NOMO-1 treated with dmso at 0.1 percent for 144 hours (cell line): ENCODE measurements around the gene FAF1.
"Not testable (repeated sequence)": the region's sequence is repeated elsewhere in the genome, so short reads cannot be mapped to it uniquely, and the experiment has no call there.

Experiments
- DNase-seq: peaks from one replicate; lab custom pipeline; 2025; ENCODE audit not compliant: unreplicated experiment; lab: John Stamatoyannopoulos, UW

FAF1 gene

DNA sequence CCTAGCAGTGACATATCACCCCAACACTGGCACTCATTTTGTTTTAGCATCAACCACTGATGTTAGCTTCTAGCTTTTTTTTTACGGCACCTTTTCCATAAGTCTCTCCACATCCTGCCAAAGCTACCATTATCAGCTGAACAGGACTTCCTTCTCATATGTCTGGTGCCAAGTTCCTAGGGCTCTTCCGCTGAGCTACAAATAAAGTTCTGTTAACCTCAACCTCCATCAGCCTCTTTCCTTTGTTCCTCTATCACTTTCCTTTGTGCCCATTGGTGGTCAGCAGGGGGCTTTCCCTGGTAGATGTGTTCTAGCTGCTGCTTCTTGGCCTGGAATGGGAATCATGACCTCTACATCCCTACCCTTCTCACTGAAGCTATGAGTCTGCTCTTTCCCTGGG, 163.8 kb downstream of the FAF1 start:
- no peak for DNase-seq

DNA sequence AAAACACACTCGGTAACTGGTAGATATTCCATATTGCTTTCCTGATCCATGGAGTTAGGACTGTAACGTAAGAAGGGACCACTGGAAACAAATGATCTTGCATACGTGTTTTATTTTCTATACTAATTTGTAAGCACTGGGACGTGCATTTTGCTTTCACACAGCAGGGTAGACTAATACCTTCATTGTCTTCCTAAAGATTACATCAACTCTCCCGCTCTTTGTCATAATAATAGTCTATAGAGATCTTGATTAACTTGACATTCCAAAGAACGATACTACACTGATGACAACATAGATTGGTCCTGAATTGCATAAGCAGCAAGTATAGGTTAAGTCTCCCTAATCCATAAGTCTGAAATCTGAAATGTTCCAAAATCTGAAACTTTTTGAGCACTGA, 166.5 kb downstream of the FAF1 start:
- DNase-seq: no peak

DNA sequence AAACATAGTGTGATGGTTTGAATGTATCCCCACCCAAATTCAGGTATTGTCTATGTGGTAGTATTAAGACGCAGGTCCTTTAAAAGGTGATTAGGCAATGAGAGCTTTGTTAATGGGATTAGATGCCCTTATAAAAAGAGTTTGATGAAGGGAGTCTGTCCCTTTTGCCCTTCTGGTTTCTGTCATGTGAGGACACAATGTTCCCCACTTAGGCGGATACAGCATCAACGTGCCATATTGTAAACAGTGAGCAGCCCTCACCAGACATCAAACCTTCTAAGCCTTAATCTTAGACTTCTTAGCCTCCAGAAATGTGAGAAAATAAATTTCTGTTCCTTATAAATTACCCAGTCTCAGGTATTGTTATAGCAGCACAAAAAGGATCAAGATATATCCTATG, 172.8 kb downstream of the FAF1 start:
- no peak for DNase-seq

DNA sequence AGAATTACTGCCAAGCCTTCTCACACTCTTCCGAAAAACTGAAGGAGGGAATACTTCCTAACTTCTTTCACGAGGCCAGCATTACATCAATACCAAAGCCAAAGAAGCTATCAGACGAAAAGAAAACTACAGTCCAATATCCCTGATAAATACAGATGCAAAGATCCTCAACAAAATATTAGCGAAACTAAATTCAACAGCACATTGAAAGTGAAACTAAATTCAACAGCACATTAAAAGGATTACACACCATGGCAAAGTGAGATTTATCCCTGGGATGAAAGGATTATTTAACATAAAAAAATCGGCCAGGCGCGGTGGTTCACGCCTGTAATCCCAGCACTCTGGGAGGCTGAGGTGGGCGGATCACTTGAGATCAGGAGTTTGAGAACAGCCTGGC, 176.8 kb downstream of the FAF1 start:
- no peak for DNase-seq

DNA sequence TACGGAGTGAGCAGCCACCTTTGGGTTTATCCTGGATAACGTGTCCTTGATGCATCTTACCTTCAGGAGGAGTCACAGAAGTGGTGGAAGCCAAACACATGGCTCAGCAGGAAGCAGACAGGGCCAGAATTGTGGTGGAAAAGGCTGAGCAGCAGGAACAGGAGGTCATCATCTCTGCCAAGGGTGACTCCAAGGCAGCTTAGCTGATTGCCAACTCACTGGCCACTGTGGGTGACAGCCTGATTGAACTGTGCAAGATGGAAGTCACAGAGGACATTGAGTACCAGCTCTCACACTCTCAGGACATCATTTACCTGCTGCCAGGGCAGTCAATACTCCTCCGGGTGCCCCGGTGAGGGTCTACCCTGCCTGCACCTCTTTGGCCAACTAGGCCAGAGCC, 179.3 kb downstream of the FAF1 start:
- no peak for DNase-seq

DNA sequence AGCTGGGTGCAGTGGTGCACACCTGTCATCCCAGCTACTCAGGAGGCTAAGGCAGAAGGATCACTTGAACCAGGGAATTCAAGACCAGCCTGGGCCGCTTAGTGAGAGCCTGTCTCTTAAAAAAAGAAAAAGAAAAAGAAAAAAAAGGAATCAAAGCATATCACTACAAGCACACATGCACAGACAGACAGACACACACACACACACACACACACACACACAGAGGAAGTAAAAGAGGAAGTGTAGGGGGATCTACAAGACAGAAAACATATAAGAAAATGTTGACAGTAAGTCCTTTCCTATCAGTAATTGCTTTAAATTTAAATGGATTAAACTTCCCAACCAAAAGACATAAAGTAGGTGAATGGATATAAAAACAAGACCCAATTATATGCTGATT, 180.3 kb downstream of the FAF1 start:
- no peak for DNase-seq

DNA sequence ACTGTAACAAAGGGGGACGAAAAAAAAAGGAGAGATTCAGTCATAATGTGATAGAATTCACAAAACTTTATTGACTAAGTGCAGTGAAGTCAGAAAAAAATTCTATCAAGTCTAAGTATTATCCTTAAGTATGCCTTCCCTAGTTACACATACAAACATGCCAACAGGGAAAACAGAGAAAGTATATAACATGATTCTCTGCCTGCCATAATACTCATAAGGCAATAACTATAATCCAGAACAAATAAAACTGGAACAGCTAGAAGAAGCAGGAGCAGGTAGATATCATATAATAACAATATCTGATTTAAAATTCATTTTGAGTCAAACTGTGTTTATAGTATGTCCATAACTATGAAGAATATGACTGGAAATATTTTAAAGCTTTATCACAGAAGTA, 184.3 kb downstream of the FAF1 start:
- no peak for DNase-seq

DNA sequence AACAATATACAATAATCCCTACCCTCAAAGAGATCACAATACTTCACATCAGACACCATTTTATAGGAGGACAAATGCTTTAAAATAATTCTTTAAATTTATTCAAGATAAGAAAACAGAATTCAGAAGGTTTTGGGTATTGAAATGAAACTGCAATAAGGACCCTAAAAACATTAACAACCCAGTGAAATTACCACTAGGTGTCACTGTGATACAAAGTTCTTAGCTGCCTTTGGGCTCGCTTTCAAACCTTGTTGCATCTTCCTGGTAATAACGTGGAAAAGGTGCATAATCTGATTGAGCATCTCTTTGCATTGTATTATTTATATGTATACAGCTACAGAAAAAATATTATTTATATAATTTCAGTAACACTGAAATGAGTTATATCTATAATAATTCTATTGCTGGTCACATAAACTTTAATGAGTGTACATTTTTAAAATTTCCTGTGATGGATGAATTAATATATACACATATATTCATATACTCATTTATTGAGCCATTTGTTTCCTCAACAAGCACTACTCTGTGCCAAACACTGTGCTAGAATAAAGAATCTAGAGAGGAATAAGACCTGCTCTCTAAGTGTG, 185.2 kb downstream of the FAF1 start:
- peak; percentile 25 for DNase-seq

DNA sequence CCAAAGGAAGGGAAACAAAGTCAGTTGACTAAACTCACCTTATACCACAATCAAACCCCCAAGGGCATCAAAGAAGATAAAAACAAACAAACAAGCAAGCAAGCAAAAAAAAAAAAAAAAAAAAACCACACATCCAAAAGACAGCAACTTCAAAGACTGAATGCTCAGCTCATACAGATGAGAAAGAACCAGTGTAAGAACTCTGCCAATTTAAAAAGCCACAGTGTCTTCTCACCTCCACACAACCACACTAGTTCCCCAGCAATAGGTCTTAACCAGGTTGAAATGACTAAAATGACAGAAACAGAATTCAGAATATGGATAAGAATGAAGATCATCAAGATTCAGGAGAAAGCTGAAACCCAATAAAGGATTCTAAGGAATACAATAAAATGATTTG, 193.4 kb downstream of the FAF1 start:
- DNase-seq: no peak

DNA sequence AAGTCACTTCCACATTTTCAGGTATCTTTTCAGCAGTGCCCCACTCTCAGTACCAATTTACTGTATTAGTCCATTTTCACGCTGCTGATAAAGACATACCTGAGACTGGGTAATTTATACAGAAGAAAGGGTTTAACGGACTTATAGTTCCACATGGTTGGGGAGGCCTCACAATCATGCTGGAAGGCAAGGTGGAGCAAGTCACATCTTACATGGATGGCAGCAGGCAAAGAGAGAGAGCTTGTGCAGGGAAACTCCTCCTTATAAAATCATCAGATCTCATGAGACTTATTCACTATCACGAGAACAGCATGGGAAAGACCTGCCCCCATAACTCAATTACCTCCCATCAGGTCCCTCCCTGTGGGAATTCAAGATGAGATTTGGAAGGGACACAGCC, 203.5 kb downstream of the FAF1 start:
- DNase-seq: not testable (repeated sequence)

DNA sequence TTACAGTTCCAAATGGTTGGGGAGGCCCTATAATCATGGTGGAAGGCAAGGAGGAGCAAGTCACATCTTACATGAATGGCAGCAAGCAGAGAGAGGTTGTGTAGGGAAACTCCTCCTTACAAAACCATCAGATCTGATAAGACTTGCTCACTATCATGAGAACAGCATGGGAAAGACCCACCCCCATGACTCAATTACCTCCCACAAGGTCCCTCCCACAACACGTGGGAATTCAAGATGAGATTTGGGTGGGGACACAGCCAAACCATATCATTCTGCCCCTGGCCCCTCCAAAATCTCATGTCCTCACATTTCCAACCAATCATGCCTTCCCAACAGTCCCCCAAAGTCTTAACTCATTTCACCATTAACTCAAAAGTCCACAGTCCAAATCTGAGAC, 205.3 kb downstream of the FAF1 start:
- not testable (repeated sequence) for DNase-seq

DNA sequence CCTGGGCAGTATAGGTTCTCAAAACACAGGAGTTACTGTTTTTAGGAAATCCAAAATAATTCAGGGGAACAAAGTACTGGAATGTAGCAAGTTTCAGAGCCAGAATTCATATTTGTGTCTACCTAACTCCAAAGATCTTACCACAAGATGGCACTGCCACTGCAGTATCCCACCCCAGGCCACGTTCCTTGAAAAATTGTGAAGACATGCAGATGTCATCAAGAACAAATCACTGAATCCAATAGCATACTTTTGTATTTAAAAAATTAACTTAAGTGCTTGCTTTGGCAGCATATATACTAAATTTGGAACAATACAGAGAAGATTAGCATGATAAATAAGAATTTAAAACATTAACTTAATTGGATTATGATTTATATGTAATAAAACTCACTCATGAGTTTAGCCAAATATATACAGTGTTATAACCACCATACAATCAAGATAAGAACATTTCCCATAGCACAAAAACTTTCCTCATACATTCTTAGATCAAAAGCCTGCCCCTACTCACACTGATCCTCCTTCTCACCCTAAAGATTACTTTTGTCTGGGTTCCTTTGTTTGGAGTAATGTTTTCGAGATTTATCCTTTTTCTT, 209.9 kb downstream of the FAF1 start:
- DNase-seq: no peak

DNA sequence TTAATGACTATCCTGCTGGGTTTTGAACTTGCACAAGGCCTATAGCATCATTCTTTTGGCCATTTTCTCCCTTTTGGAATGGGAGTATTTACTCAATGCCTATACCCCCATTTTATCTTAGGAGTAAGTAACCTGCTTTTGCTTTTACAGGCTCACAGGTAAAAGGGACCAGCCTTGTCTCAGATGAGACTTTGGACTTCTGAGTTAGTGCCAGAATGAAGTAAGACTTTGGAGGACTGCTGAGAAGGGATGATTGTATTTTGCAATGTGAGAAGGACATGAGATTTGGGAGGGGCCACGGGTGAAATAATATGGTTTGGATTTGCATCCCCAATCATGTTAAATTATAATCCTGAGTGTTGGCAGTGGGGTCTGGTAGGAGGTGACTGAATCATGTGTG, 212.7 kb downstream of the FAF1 start:
- DNase-seq: no peak

DNA sequence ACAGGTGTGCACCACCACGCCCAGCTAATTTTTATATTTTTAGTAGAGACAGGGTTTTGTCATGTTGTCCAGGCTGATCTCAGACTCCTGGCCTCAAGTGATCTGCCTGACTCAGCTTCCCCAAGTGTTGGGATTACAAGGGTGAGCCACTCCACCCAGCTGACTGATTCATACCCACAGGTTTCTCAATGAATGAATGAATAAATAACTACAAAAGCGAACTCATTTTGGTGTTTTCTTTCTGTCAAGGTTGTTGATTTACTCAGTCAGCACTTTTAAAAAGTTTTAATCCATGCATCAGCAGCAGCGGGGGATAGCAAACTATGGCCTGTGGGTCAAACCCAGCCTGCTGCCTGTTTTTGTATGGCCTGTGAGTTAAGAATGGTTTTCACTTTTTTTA, 217.5 kb downstream of the FAF1 start:
- DNase-seq: no peak

DNA sequence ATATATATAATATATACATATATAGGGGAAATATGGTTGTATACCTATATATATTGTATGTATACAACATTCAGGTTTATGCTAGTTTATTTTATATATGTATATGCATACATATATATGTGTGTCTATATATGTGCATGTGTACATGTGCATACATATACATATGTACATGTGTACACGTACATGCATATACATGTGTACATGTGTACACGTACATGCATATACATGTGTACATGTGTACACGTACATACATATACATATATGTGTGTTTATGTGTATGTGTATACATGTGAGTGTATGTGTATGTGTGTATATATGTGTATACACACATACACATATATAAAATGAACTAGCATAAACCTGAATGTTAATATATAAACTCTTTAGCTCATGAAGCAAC, 220.9 kb downstream of the FAF1 start:
- no peak for DNase-seq

DNA sequence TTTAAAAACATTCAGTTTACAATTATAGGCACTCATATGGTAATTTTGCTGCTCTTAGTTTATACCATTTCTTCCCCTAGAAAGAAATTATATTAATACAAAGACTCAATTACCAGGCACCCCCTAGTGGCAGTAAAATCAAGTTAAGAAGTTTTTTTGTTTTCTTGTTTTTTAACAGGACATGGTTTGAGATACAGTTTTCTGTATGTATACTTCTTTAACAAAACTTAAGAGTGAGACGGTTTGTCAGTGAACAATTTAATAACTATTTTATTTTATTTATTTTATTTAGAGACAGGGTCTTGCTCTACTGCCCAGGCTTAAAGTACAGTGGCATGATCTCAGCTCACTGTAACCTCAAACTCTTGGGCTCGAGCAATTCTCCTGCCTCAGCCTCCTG, 224.6 kb downstream of the FAF1 start:
- no peak for DNase-seq

DNA sequence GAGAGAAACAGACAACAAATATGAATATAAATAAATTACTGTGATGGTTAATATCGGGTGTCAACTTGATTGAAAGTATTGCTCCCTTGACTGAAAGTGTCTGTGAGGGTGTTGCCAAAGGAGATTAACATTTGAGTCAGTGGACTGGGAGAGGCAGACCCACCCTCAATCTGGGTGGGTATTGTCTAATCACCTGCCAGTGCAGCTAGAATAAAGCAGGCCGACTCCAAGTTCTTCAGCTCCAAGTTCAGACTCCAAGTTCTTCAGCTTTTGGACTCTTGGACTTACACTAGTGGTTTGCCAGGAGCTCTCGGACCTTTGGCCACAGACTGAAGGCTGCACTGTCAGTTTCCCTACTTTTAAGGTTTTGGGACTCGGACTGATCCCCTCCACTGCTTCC, 232.5 kb downstream of the FAF1 start:
- not testable (repeated sequence) for DNase-seq

DNA sequence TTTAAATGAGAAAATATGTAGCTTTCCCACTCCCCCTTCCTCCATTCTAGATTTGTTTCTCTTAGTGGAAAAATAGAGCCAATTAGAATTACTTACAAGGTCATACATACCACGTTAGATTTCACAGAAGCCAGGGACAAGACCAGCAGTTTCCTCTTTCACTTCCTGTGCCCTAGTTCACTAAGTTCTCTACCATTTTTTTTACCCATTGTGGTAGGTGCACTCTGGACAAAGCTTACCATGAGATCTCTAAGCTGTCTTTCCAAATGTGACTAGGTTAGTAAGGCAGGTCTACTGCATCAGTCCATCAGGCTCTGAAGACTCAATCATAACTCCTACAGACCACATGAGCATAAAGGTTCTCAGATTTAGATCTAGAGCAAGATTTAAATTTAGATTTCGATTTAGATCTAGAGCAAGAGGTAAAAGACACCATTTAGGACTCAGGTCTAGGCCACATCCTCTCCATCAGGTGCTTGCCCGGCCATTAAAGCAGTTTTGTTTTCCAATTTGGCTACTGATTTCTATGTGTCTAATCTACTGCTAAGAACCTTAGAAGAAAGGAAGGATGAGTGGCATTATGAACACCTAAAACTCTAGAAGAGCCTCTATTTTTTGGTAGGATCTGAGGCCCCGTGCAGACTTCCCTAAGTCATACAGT, 235.3 kb downstream of the FAF1 start:
- peak; percentile 48 for DNase-seq

DNA sequence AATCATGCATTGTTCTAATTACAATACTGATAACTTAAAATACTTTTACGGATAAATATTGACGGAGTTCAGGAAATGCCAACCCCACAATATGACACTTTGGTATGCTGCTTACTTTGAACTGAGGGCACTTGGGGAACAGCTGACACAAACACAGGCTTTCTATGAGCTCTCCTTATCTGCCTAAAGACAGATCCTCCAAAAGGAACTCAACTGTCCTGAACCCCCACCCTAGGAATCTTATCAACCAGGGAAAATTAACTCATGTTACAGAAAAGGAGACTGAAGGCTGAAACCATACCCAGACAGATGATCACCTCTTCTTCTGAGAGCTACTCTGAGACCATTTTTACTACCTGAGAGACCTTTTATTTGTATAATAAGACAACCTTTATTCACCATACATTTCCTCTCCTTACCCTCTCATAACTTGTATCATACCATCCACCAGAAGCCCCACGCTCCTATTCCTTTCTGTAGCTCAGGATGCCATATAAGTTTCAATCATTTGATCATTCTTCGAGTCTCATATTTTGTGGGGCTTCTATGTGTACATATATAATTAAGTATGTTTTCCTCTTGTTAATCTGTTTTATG, 239.5 kb downstream of the FAF1 start:
- DNase-seq: no peak

DNA sequence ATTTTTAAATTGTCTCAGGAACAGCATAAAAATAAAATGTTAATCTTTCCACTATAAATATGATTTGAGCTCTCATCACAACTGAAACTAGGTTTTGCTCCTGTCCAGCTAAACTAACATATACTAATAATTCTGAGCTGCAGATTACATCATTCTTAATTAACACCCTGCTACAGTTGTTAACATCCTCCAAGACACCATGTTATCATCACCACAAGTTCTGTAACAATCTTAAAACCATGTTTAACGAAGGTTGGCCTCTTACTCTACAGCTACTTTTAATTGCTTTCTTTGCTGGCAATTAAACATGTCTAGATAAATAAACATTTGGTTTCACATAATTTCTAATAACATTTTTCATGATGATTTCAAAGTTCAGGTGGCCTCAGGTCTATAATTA, 240.9 kb downstream of the FAF1 start:
- DNase-seq: no peak

DNA sequence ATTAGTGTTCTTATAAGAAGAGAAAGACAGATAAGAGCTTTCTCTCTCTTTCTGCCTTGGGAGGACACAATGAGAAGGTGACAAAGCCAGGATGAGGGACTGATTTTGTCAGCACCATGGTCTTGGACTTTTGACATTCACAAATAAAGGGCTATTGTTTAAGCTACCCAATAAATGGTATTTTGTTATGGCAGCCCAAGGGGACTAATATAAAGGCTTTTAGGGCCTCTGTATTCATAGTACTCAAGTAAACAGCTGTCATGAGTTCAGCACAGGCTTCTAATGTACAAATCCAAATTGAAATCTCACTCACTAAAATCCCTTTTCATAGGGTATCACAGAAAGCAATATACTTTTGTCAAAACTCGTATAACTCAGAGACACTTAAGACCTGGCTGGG, 242.7 kb downstream of the FAF1 start:
- DNase-seq: no peak

DNA sequence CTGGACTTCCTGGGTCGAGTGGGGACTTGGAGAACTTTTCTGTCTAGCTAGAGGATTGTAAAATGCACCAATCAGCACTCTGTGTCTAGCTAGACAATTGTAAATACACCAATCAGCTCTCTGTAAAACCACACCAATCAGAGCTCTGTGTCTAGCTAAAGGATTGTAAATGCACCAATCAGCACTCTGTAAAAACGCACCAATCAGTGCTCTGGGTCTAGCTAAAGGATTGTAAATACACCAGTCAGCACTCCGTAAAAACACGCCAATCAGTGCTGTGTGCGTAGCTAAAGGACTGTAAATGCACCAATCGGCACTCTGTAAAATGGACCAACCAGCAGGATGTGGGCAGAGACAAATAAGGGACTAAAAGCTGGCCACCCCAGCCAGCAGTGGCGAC, 243.6 kb downstream of the FAF1 start:
- not testable (repeated sequence) for DNase-seq
